Measurements from ENCODE around the gene KCNN3.

KCNN3 gene

DNA sequence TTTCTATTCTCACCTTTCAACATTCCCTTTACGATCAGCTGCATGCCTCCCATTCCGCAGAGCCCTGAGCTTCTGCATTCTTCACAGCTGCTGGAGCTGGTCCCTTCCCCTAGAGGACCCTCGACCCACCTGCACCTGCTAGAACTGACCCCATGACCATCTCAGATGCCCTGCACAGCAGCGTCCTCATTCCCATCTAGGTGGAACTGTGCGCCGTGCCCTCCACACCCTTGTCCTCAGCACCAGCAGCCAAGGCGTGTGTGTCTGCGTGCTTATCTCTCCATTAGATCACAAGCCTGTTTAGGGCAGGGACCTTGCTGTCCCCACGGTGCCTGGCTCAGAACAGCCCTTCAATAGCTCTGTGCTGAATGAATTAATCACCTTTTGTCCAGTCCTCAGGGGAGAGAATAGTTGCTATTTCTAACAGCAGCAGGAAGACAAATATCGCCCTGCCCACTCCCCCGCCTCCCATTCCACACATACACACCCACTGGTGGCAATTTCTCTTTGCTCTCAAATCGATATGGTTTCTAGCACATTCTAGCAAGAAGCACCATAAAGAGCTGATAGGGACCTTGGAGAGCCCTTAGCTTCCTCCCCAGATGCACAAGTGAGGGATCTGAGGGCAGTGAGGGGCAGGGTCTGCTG, 61.7 kb downstream of the KCNN3 start:
- H3K4me3 ChIP-seq (ENCODE audit: control insufficient read depth, low read depth, low read length) = no peak overlapping the region
- TF ChIP-seq, protein P1, sequence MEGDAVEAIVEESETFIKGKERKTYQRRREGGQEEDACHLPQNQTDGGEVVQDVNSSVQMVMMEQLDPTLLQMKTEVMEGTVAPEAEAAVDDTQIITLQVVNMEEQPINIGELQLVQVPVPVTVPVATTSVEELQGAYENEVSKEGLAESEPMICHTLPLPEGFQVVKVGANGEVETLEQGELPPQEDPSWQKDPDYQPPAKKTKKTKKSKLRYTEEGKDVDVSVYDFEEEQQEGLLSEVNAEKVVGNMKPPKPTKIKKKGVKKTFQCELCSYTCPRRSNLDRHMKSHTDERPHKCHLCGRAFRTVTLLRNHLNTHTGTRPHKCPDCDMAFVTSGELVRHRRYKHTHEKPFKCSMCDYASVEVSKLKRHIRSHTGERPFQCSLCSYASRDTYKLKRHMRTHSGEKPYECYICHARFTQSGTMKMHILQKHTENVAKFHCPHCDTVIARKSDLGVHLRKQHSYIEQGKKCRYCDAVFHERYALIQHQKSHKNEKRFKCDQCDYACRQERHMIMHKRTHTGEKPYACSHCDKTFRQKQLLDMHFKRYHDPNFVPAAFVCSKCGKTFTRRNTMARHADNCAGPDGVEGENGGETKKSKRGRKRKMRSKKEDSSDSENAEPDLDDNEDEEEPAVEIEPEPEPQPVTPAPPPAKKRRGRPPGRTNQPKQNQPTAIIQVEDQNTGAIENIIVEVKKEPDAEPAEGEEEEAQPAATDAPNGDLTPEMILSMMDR (conservative IDR thresholded peaks at IDR 0.05; ENCODE audit: control insufficient read depth, insufficient read depth, low read depth, low read length) = no peak
- DNase-seq (ENCODE audit: low read depth) = no peak

DNA sequence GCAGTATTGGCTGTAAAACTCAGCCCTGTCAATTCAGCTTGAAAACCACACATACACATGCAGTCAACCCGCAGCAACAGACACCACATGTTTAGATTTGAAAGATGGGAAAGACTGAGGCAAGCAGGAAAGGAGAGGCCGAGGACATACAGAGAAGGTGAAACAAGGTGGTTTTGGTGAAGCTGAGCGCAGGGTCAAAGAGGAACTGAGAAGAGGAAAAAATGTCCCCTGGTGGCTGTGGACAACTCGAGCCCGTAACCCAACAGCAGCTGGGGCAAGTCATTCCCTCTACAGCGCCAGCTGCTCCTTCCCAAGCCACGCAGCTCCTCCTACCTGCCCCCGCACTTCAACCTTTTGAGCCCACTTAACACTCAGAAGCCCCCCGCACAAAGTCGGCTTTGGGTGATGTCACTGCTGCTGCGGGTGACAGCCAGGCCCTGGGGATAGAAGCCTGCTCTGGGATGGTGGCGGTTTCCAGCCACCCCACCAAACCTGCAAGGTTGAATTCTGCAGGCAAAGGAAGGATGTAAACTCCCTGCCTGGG, 63.0 kb downstream of the KCNN3 start:
- no peak overlapping the region for H3K4me3 ChIP-seq (ENCODE audit: control insufficient read depth, low read depth, low read length)
- DNase-seq (ENCODE audit: low read depth) = no peak
- TF ChIP-seq, protein P1 (conservative IDR thresholded peaks at IDR 0.05; ENCODE audit: control insufficient read depth, insufficient read depth, low read depth, low read length) = no peak

DNA sequence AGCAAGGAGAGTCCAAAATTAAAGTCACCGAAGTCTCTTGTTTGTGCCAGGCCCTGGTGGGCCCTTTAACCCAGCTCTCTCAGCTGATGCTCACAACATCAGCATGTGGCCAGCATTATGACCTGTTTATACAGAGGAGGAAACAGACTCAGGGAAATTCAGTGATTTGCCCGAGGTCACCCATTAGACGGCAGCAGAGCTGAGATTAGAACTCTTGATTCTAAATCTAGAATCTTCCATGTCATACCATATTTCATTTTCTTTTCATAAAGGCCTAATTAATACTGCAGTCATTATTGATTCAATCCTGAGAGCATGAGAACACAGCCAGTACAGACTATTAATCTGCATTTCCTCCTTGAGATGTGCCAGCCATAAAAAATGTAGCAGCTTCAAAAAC, 63.7 kb downstream of the KCNN3 start:
- TF ChIP-seq, protein P1 (conservative IDR thresholded peaks at IDR 0.05; ENCODE audit: control insufficient read depth, insufficient read depth, low read depth, low read length) = no peak
- no peak for DNase-seq (ENCODE audit: low read depth)
- no peak overlapping the region for H3K4me3 ChIP-seq (ENCODE audit: control insufficient read depth, low read depth, low read length)

DNA sequence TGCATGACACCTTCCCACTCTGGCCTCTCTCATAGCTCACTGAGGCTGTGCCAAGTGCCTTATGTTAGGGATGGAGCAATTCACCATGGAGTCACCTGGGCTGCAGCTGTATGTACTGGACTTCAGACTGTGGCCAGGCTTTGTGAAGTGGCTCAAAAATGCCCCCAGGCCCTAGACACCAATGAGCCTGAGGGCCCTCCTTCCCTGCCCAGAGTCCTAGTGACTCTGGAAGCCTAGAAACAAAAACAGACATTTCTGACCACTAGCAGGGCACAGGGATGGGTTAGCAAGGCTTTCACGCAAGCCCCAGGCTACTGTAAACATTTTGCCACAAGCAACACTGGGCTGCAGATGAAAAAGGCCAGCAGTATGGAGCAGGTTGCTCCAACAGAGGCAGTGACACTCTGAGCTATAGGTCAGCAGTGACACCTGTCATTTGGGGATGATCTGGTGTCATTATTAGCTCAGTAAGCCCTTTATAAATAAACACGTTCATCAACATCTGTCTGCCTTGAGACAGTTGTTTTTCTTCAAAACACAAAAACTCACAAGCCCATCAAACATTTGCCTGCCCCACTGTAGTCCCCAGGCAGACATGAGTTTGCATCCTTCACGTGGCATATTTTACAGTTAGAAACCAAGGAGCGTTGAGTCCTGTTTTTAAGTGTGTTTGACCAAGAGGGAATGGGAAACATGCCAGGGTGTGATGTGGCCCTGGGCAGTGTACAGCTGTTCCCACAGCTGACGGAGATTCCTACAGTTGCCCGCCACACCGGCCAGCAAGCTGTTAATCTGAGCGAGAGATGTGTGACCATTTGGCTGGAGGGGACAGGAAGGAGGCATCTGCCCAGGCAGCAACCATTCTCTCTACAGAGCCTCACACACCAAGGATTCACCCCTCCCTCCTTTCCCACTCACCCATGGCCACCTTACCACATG, 66.8 kb downstream of the KCNN3 start:
- H3K4me3 ChIP-seq (ENCODE audit: control insufficient read depth, low read depth, low read length) = no peak overlapping the region
- no peak for DNase-seq (ENCODE audit: low read depth)
- TF ChIP-seq, protein P1 (conservative IDR thresholded peaks at IDR 0.05; ENCODE audit: control insufficient read depth, insufficient read depth, low read depth, low read length) = no peak

DNA sequence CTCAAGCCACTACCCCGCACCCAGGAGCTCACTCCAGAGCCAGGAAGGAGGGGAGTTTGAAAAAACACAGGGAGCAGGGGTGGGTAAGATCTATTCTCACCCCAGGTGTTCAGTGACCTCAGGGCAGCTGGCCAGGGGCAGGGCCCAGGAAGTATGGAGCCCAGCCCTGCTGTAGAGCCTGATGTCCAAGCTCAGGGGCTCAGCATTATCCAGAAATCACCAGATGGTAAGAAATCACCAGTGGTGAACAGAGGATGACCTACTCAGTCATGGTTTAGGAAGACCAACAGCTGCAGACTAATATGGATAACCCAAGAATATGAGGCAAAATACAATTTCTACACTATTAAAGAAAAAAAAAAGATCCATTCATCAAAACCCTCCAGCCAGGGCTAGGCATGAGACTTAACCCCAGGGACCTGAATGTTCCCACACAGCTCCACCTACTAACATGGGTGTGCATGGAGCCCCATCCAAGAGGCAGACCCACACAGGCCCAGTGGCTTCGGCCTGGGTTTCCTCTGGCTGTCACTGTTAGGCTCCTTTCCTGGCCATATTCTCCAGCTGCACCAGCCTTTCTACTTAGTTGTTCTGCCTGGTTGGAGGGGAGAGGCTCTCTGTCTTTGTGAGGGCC, 67.6 kb downstream of the KCNN3 start:
- DNase-seq (ENCODE audit: low read depth) = no peak
- no peak overlapping the region for H3K4me3 ChIP-seq (ENCODE audit: control insufficient read depth, low read depth, low read length)
- TF ChIP-seq, protein P1 (conservative IDR thresholded peaks at IDR 0.05; ENCODE audit: control insufficient read depth, insufficient read depth, low read depth, low read length) = no peak

DNA sequence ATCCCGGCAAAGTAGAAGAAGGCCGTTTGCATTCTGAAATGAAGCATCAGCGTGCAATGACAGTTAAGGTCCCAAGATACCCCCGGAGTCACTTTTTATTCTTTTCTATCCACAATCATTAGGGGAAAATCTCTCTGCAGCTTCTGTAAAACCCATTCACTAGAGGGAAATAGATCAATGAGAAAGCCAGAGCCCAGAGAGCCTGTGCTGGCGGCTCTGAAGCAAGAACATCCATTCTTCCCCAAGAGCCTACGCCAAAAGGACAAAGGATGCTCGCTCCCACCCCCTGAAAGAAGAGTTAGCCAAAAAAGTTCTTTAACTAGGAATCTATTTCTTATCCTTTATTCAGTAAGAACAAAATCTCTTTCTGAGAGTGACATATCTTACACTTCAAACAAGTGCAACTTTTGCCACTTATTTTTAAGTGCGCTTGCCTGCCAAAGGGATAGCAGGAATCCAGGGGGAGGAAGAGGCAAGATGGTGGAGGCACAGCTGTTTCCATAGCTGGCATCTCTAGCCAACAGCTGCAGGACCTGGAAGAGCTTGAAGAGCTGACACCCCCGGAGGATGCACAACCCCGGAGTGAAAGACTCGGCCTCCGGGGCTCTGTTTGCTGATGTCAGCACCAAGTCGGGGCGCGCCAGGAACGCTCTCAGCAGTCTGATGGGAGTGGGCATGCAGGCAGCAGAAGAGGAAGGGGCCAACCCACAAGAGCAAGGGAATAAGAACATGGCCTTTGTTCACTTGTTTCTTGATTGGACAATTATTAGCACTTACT, 68.7 kb downstream of the KCNN3 start:
- TF ChIP-seq, protein P1 (conservative IDR thresholded peaks at IDR 0.05; ENCODE audit: control insufficient read depth, insufficient read depth, low read depth, low read length) = no peak
- DNase-seq (ENCODE audit: low read depth) = no peak
- no peak overlapping the region for H3K4me3 ChIP-seq (ENCODE audit: control insufficient read depth, low read depth, low read length)
